Caki2 (cell line): ENCODE data around the gene PROK1. TPM values are rescaled to one million over a fixed set of nuclear protein-coding genes. Genes with fewer than 3 reads are reported as not detected.
"Not testable (repeated sequence)": the region's sequence is repeated elsewhere in the genome, so short reads cannot be mapped to it uniquely, and the experiment has no call there.

ENCODE experiments used
- DNase-seq: peaks from one replicate; pipeline ENCODE4 v3.0.0-alpha.2; 2015; ENCODE audit warnings: low read depth
- in situ Hi-C: cut with HindIII; loops from 2 replicates; pipeline ENCODE4 v1.10.0; 2016; ENCODE audit warnings: low sequenced_read_pairs, low pct_unique_long_range_greater_than_20kb, mixed read lengths
- total RNA-seq: library from RNA; depleted of rRNA; stranded (reverse); fragments of >200 nt; shearing (Covaris generic); gene quantifications from 2 replicates; pipeline ENCODE4 v1.2.3, GENCODE V29; 2014; ENCODE audit warnings: low replicate concordance; rRNA removed

PROK1 gene, protein sequence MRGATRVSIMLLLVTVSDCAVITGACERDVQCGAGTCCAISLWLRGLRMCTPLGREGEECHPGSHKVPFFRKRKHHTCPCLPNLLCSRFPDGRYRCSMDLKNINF
- total RNA-seq, result not detected in 2 replicates

- in situ Hi-C loops, result no loop called here
- no peak for DNase-seq
These were observed at the start of gene PROK1 for GRCh38 chr1:110450929-110451328. Gene PROK1, plus strand, starts transcription at chr1:110451149. Its CDS starts 68 bp downstream, at chr1:110451217.

- in situ Hi-C loops, result no loop called here
- DNase-seq, result no peak
These were observed 47.1 kb upstream of the PROK1 start for GRCh38 chr1:110403805-110404204.

DNA sequence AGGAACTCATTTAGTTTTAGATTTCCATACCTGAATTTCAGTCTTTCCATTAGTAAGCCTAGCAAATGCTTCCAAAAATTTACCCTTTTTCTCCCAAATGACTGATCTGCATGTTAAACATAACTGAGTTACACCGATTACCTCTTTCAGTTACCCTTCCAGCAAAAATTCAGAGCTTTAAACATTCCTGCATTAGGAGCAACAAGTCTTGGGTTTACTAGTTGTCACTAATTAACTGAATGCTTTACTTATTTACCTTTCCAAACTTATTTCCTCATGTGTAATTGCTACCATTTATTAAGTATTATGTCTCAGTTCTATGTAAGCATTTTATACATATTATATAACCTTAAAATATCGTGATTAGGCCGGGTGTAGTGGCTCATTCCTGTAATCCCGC is 46.5 kb upstream of the PROK1 start:
- DNase-seq, result no peak
- in situ Hi-C loops, result no loop called here

- in situ Hi-C loops, DNase-seq: not testable (repeated sequence)
These were observed 44.5 kb upstream of the PROK1 start for GRCh38 chr1:110406407-110406806.

GRCh38 chr1:110407260-110408210 is 43.4 kb upstream of the PROK1 start, which contains the start of gene LAMTOR5:
Gene LAMTOR5, minus strand, starts transcription at chr1:110407694. Its CDS starts 74 bp downstream, at chr1:110407620.
- in situ Hi-C loops, result no loop called here
- DNase-seq, result peak; percentile 86

- no peak for DNase-seq
- in situ Hi-C loops, result no loop called here
These were observed 42.5 kb upstream of the PROK1 start for GRCh38 chr1:110408488-110408887.

- in situ Hi-C loops, result no loop called here
- no peak for DNase-seq
These were observed 41.6 kb upstream of the PROK1 start for GRCh38 chr1:110409316-110409715.

GRCh38 chr1:110411173-110411735 is 39.7 kb upstream of the PROK1 start:
- in situ Hi-C loops, result no loop called here
- no peak for DNase-seq

DNA sequence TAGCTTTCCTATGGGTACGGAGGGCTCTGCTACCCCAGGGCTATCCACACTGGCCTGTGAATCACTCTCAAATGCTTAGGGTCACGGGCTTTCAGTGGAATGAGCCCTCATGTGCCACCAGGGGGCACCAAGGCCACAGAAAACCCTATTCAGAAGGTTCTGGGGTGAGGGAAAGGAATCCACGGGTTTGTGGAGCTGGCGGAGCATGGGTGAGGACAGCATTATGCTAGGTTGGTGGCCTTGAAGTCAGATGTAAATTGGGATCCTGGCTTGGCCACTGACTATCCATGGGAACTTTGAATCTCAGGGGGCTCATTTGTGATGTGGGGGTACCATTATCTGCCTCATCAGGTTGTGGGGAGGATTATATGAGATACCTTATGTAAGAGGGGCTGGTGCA is 38.4 kb upstream of the PROK1 start:
- in situ Hi-C loops, result no loop called here
- DNase-seq, result peak; percentile 49

- DNase-seq, in situ Hi-C loops: not testable (repeated sequence)
These were observed 37.9 kb upstream of the PROK1 start for GRCh38 chr1:110413045-110413444.

GRCh38 chr1:110418729-110419128 is 32.2 kb upstream of the PROK1 start:
- in situ Hi-C loops, result no loop called here
- no peak for DNase-seq

GRCh38 chr1:110420023-110420662 is 30.8 kb upstream of the PROK1 start:
- in situ Hi-C loops, result no loop called here

GRCh38 chr1:110420874-110421793 is 29.8 kb upstream of the PROK1 start:
- no peak for DNase-seq
- in situ Hi-C loops, result no loop called here

More at GRCh38 chr1:110420023-110420662, 30.8 kb upstream of the PROK1 start:
- DNase-seq, result no peak

DNA sequence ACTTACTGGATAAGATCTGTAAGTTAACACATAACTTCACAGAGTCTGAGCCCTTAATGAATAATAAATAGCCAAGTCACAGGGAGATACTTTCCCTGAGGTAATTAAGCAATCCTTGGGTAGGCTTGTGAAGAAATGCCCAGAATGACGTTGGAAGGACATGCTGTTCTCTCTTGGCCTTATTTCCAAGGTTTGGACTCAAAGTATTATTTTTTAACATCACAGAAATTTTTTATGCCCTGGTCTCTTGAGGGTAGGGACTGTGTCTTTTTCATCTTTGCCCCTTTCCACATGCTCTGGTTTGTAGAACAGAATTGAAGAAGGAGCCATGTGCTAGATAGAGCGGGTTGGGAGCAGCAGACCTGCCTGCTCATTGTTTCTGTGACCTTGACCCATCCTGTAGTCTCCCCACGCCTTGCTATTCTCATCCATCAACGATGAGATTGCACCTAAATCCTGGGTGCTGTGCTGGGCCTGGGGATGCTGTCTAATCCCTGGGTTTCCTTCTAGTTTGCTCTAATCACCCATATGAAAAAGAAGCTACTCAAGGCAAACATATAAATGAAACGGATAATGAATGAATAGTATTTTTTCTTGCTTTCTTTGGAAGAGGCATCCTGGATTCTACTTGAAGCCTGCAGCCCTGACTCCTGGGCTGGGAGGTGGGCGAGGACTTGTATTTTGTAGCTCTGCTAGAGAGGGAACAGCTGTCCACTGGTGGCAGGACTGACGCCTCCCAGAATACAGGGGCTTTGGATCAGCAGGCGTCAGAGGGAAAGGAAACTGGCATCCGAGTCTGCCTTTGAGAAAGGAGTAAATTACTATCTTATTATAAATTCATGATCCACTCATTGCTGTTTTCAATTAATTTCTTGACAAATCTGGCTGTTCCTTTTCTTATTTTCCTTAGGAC is 26.0 kb upstream of the PROK1 start:
- in situ Hi-C loops, result no loop called here
- DNase-seq, result no peak

- DNase-seq, result no peak
- in situ Hi-C loops, result no loop called here
These were observed 25.3 kb upstream of the PROK1 start for GRCh38 chr1:110425612-110426152.

GRCh38 chr1:110426854-110427253 is 24.1 kb upstream of the PROK1 start:
- DNase-seq, result no peak
- in situ Hi-C loops, result no loop called here
